Measurements from ENCODE around the gene SPECC1.

SPECC1 gene

DNA sequence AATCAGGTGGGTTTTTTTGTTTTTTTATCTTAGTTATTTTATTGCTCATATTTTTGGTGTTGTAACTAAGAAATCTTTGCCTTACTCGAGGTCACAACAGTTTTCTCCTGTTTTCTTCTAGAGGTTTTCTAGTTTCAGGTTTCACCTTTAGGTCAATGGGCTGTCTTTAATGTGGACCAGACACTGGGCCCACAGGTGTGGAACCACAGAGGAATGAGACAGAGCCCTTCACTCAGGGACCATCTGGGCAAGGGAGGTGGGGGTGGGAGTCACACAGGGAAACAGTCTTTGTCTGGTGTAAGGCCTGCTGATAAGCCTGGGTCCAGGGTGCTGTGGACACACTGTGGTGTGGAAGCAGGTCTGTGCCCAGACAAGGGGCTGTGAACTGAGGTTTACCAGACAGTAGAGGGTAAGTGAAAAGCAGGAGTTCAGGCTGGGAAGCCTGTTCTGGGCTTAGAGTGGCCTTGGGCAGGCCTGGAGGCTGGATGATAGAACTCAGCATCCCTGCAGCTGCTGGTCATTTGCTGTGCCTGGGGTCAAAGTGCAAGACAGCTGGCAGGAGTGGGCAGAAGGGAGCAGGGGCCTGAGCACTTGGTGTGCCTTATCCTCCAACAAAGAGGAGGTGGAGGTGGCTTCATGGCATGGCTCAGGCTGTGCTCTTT is 75.6 kb downstream of the SPECC1 start:
- Mint-ChIP-seq H3K4me3 (no peak overlapping the region), H3K36me3 (ENCODE audit: insufficient read depth) (peaks cover 3% of the 10 kb centered on the region), H3K9me3 (no peaks in the 10 kb centered on the region), H3K4me1 (ENCODE audit: low read depth in 2 of 2) (peaks cover 3 to 14% of the 10 kb centered on the region in 2 donors), H3K27me3 (no peaks in the 10 kb centered on the region), H3K27ac (no peak overlapping the region)
- DNase-seq (no peak), ATAC-seq (replicated peaks) (no peak)

DNA sequence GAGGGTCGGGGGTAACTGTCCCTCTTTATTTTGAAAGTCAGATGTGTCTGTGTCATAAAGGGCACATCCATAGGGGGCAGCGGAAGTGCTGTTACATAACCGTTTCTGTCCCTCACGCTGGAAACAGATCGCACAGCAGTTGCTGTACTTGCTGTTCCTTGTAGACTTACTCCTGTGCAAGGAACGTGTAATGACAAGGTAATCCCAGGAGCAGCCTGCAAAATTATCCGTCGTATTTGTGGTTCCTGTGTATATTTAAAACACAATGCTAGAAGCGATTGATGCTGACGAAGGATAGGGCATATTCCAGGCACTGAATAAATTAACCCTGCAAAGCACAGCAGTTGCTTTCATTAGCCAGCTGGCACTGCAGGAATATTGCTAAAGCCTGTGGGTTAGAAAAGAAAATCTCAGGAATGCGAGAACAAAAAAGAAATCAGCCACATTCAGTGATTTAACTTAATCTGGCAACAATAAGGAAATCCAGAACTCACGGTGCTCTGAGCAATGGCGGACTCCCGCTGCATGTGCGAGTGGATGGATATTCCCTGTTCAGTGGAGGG is 76.2 kb downstream of the SPECC1 start:
- Mint-ChIP-seq H3K27ac (no peak overlapping the region), H3K9me3 (no peaks in the 10 kb centered on the region), H3K36me3 (ENCODE audit: insufficient read depth) (peaks cover 3% of the 10 kb centered on the region), H3K4me3 (no peak overlapping the region), H3K27me3 (no peaks in the 10 kb centered on the region), H3K4me1 (ENCODE audit: low read depth in 2 of 2) (peaks cover 5 to 17% of the 10 kb centered on the region in 2 donors)
- no peak for ATAC-seq (replicated peaks)
- DNase-seq: no peak

DNA sequence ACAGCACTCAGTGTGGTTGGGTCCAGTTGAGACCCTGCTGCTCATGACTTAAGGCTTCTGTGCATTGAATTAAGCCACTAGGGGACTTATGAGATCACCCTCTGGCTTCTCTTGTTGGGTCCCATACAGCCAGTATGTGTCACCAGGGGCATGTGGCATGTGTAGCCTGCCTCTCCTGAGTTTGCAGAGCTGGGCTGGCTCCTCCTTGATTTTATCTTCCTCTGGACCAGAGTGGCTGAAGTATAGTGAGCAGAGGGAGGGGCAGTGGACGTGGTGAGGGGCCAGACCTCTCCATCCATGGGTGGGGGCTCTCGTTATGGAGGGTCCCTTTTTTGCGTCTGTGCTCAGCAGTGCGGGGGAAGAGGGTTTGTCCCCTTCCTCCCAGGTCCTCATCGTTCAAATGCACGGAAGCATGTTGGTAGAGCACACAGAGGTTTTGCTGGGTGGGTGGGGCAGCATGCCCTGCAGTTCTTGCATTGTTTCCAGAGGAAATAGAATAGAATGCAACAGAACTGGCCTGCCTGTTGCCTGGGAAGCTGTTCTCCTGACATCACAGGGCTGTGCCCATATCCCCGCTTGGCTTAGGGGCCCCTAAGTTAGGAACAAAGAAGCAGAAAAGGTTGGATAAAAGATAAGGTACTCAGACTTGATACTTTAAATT is 77.4 kb downstream of the SPECC1 start:
- Mint-ChIP-seq H3K27ac (no peak overlapping the region), H3K27me3 (no peaks in the 10 kb centered on the region), H3K4me1 (ENCODE audit: low read depth in 2 of 2) (peaks cover 5 to 15% of the 10 kb centered on the region in 2 donors), H3K36me3 (ENCODE audit: insufficient read depth) (peaks cover 3% of the 10 kb centered on the region), H3K9me3 (no peaks in the 10 kb centered on the region), H3K4me3 (no peak overlapping the region)
- DNase-seq (no peak), ATAC-seq (replicated peaks) (no peak)

DNA sequence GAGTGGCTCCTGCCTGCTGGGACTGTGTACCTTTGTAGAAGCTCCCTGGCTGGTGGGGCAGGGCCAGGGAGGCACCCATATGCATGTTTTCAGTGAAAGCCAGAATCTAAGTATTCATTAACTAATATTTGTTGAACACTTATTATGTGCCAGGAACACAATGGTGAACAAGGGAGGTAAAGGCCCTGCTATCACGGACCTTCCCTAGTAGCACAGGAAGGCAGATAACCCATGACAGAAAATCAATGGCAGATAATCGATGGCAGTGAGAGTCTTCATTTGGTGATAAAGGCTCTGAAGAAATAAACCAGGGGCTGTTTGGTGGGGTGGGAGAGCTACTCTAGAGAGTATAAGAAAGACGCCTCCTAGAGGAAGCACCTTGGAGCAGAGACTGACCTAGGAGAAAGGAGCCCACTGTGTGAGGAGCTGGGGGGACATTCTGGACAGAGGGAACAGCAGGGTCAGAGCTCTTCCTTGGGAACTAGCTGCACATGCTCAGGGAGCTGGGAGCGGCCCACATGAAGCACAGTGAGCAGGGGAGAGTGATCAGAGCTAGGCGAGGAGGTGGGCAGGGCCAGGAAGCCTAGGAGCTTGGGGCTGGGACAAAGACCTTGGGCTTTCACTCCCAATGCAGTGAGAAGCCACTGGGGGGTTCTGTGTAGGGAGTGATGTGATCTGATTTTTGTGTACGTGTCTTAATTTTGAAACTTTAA is 78.5 kb downstream of the SPECC1 start:
- ATAC-seq (replicated peaks) (no peak), DNase-seq (no peak)
- peaks cover 3% of the 10 kb centered on the region for H3K36me3 Mint-ChIP-seq (ENCODE audit: insufficient read depth)
- H3K9me3 Mint-ChIP-seq: no peaks in the 10 kb centered on the region
- H3K27me3 Mint-ChIP-seq: no peaks in the 10 kb centered on the region
- peak overlapping the region in 1 of 2 donors; percentile 5 for H3K27ac Mint-ChIP-seq
- H3K4me3 Mint-ChIP-seq: no peak overlapping the region
- H3K4me1 Mint-ChIP-seq (ENCODE audit: low read depth in 2 of 2): peaks cover 5 to 15% of the 10 kb centered on the region in 2 donors

DNA sequence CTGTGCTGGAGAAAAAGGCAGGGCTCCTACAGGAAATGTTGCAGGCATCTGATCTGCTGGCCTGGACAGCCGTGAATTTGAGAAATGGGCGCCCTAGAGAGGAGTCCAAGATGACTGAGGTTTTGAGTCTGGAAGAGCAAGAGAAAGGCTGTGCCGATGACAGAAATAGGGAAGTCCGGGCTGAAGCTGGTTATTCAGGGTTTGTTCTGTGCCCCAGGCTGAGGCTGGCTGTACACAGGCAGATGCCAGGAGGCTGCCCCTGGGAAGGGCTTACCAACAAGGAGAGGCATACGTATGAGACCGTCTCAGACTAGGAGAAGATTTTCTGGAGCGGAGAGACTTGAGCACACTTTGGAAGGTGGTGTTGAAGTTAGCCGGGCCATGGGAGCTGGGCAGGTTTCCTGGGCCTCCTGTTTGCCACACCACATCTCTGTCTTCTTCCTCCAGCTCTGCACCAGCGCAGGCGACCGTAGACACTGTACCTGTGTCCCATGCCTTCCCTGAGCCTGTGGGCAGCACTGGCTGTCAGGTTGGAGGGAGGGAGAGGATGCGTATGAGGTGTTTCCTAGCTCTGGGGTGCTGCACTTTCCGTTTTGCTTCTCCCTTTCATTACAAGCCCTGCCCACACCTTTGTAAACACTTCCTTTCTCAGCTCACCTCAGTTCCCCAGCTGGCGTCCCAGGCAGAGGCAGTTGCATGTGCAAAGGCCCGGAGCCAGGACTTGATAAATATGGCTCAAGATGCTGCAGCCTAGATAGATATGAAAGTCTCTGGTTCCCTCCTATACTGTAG is 80.8 kb downstream of the SPECC1 start:
- Mint-ChIP-seq H3K27me3 (no peaks in the 10 kb centered on the region), H3K27ac (peak overlapping the region; percentile 36 to 64), H3K9me3 (no peaks in the 10 kb centered on the region), H3K4me1 (ENCODE audit: low read depth in 2 of 2) (peaks cover 5 to 16% of the 10 kb centered on the region in 2 donors), H3K36me3 (ENCODE audit: insufficient read depth) (peaks cover 3% of the 10 kb centered on the region), H3K4me3 (peak overlapping the region in 1 of 2 donors; percentile 24)
- DNase-seq: no peak
- ATAC-seq (replicated peaks): no peak

DNA sequence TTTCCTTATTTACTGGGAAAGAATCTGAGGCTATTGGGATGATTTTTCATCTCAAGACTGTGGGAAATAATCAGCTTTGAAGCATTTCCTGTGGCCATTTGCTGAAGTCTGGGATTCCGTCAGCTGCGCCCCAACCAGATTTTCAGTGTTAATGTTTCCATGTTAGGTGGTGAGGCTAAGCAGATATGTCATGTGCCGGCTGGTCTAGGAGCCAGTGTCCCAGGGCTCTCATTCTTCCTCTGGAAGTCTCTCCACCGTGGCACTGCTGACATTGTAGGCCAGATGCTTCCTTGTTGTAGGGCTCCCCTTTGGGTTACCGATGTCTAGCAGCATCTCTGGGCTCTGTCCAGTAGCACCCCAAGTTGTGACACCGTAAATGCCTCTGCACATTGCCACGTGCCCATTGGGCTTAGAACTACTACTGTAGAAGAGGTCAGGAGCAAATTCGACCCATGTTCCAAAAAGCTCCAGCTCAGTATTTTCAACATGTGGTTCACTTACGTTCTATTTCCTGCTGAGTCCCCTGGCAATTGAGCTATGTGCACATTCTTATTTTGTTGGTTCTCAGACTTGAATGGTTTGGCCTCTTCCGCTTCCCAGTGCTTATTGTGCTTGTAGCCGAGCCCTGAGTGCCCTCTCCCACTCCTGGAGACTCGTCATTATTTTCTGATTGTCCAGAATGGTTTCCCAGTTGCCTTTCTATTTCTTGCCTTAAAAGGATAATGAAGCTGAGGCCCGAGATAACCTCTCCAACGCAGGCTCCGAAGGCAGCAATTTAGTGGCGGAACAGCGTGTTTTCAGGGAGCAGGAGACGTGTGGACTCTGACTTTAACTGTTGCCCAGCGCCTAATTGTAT is 82.2 kb downstream of the SPECC1 start:
- H3K27ac Mint-ChIP-seq: no peak overlapping the region
- no peaks in the 10 kb centered on the region for H3K27me3 Mint-ChIP-seq
- no peak for DNase-seq
- no peak for ATAC-seq (replicated peaks)
- H3K36me3 Mint-ChIP-seq (ENCODE audit: insufficient read depth): peaks cover 3% of the 10 kb centered on the region
- H3K4me1 Mint-ChIP-seq (ENCODE audit: low read depth in 2 of 2): peaks cover 5 to 14% of the 10 kb centered on the region in 2 donors
- H3K9me3 Mint-ChIP-seq: no peaks in the 10 kb centered on the region
- no peak overlapping the region for H3K4me3 Mint-ChIP-seq

DNA sequence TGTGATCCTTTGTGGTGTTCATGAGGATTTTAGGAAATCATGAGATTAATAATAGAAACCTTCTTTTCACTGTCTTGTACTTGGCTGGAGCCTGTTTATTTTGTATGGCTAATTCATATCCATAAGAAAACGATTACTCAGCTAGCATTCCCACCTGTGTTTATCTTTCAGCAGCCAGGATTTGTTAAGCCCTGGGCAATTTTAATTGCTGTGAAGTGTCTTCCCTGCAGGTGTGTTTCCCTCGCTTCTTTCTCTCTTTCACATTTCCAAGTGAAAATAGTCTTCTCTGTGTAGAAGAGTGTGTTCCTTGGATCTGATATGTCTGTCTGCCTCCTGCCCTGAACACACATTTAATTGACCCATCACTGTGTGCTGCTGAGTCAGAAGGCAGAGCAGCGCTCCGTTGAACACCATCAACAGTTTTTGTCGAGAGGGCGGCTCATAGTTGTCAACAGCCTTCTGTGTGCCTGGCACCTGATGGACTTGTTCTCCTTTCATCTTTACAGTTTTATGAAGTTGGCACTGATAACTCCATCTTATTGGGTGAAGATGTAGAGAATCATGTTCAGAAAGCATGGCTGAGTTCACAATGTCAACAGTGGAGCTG is 83.2 kb downstream of the SPECC1 start:
- DNase-seq (no peak), ATAC-seq (replicated peaks) (no peak)

DNA sequence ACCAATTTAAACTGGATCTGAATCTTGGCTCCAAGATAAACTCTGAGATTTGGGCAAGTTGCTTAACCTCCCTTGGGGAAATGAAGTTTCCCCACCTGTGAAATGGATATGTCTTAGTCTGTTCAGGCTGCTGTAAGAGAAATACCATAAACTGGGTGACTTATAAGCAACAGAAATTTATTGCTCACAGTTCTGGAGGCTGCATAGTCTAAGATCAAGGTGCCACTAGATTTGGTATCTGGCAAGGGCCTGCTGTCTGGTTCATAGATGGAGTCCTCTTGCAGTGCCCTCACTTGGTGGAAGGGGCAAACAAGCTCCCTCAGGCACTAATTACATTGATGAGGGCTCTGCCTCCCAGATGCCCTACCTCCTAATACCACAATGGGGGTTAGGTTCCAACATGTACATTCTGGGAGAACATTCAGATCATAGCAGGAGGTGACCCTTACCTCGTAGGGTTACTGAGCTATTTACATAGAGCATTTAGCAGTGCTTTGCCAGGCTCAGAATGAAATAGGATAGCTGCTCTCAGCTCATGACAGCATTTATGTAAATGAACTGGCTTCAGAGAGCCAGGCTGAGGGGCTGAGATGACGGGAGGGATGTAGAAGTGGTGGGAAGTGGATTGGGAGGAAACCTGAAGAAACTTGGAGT is 83.9 kb downstream of the SPECC1 start:
- Mint-ChIP-seq H3K27me3 (no peaks in the 10 kb centered on the region), H3K4me1 (ENCODE audit: low read depth in 2 of 2) (peaks cover 5 to 11% of the 10 kb centered on the region in 2 donors), H3K9me3 (no peaks in the 10 kb centered on the region), H3K4me3 (no peak overlapping the region), H3K36me3 (ENCODE audit: insufficient read depth) (peaks cover 9% of the 10 kb centered on the region), H3K27ac (peak overlapping the region in 1 of 2 donors; percentile 59)
- no peak for DNase-seq
- no peak for ATAC-seq (replicated peaks)

More for the DNA sequence above, 83.2 kb downstream of the SPECC1 start:
- Mint-ChIP-seq H3K9me3 (no peaks in the 10 kb centered on the region), H3K27me3 (no peaks in the 10 kb centered on the region), H3K36me3 (ENCODE audit: insufficient read depth) (peaks cover 8% of the 10 kb centered on the region), H3K27ac (no peak overlapping the region), H3K4me1 (ENCODE audit: low read depth in 2 of 2) (peaks cover 5 to 14% of the 10 kb centered on the region in 2 donors), H3K4me3 (no peak overlapping the region)

DNA sequence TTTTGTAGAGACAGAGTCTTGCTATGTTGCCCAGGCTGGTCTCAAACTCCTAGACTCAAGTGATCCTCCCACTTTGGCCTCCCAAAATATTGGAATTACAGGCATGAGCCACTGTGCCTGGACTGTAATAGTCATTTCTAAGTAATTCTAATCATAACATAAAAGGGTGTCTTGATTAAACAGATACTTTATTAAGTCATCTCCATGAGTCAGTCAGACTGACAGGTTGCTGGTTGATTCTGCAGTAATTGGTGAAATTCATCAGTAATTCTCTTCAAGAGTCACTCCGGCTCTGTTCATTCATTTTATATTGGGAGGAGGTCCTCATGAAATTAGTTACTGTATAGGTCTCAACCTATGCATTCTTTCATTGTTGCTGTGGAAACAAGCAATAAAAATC is 85.6 kb downstream of the SPECC1 start:
- Mint-ChIP-seq H3K9me3 (no peaks in the 10 kb centered on the region), H3K4me3 (no peak overlapping the region), H3K27me3 (no peaks in the 10 kb centered on the region), H3K27ac (no peak overlapping the region), H3K4me1 (ENCODE audit: low read depth in 2 of 2) (peaks cover 2 to 7% of the 10 kb centered on the region in 2 donors), H3K36me3 (ENCODE audit: insufficient read depth) (peaks cover 6% of the 10 kb centered on the region)
- no peak for ATAC-seq (replicated peaks)
- DNase-seq: no peak

DNA sequence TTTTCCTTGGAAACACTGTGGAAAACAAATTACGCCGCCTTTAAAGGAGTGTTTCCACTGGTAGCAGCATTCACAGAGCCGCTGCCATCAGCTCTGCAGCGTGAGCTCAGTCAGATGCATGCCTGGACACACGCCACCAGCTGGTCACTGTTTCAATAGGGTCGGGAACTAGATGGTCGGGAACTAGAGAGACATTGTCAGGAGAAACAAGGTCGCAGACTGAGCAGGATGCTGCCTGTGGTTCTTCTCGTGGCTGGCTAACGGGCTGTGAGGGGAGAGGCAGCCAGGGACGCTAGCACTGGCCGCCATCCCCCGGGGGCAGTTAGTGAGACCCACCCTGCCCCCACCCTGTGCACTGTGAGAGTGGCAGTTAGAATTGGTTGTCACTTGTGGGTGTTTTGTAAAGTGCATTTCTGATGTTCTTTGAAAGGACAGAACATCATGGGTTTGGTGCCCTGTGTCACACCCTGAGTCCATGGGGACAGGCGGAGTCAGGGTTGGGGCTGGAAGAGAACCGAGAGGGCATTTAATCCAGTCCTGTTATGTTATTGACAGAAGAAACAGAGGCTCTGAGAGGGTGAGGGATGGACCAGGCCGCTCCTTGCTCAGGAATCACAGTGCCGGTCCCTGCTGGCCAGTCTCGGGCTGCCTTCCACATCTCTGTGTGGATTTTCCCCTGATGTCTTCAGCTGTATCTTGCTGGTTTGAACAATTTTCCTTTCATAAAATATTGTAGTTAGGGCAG is 86.3 kb downstream of the SPECC1 start:
- Mint-ChIP-seq H3K27me3 (no peaks in the 10 kb centered on the region), H3K9me3 (no peaks in the 10 kb centered on the region), H3K4me3 (no peak overlapping the region), H3K36me3 (ENCODE audit: insufficient read depth) (peaks cover 10% of the 10 kb centered on the region), H3K27ac (no peak overlapping the region), H3K4me1 (ENCODE audit: low read depth in 2 of 2) (peaks cover 0 to 4% of the 10 kb centered on the region in 2 donors)
- ATAC-seq (replicated peaks) (no peak), DNase-seq (no peak)

DNA sequence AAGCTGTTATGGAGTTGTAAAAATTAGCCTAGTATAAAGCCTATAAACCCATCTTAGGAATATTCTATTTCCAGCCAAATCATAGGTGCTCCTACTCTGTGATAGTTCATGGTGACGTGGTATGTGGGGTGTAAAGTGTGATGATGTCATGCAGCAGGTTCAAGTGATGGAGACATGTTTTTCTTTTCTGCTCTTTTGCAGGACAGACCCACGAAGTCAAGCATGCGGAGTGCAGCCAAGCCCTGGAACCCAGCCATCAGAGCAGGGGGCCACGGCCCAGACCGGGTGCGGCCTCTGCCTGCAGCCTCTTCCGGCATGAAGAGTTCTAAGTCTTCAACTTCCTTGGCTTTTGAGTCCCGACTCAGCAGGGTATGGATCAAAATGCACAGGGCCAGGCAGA is 87.3 kb downstream of the SPECC1 start:
- H3K4me3 Mint-ChIP-seq: no peak overlapping the region
- peaks cover 0 to 4% of the 10 kb centered on the region in 2 donors for H3K4me1 Mint-ChIP-seq (ENCODE audit: low read depth in 2 of 2)

More for the DNA sequence above, 87.3 kb downstream of the SPECC1 start:
- H3K27me3 Mint-ChIP-seq: no peaks in the 10 kb centered on the region
- H3K36me3 Mint-ChIP-seq (ENCODE audit: insufficient read depth): peaks cover 10% of the 10 kb centered on the region
- ATAC-seq (replicated peaks) (no peak), DNase-seq (no peak)
- no peak overlapping the region for H3K27ac Mint-ChIP-seq
- no peaks in the 10 kb centered on the region for H3K9me3 Mint-ChIP-seq

All from effector memory CD8-positive, alpha-beta T cell (primary cell).